ENCODE results near the gene HS6ST1. TPM values are rescaled to one million over a fixed set of nuclear protein-coding genes. Genes with fewer than 3 reads are reported as not detected.

Gene HS6ST1
- total and polyA plus RNA-seq, 2 donors (not counting 1 experiment from before 2014, with no cell fraction given), result 16.6 to 59.9 TPM

DNA sequence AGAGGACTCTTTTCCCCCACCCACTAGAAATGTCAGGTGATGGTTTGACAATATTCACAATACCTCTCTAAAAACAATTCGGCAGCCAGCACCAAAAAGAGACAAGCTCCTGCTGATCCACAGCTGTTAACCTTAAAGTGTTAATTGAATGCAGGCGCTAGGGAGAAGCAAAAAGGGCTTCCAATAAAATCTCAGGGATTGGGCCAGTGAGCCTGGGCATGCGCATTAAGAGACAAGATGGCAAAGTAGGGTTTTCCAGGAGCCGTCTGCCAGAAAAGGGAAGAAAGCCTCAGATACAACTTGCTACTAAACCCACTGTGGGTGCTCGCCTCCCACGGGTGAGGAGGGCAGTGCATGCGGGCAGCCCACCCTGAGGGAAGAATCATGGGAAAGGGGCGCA is 98.8 kb downstream of the HS6ST1 start:
- no peaks in the 10 kb centered on the region for H3K36me3 ChIP-seq (ENCODE audit: control insufficient read depth, insufficient read depth, low read length)
- H3K4me2 ChIP-seq (ENCODE audit: extremely low read depth, insufficient read depth, low read length), result no peak overlapping the region
- H3K9me3 ChIP-seq (ENCODE audit: control insufficient read depth, insufficient read depth, low read depth, low read length), result no peaks in the 10 kb centered on the region
- no peak overlapping the region for H3K4me3 ChIP-seq (replicated peaks in 1 of 4; ENCODE audit: control extremely low read depth in 1 of 4, insufficient read depth in 1 of 4, low read depth in 3 of 4, low read length in 4 of 4)
- no peak overlapping the region for H3K27ac ChIP-seq (ENCODE audit: insufficient read depth, low read length)
- H3K79me2 ChIP-seq (ENCODE audit: control insufficient read depth, insufficient read depth, low read length), result no peaks in the 10 kb centered on the region
- no peaks in the 10 kb centered on the region for H4K20me1 ChIP-seq (ENCODE audit: control insufficient read depth, extremely low read depth, insufficient read depth, low read length)
- no peaks in the 10 kb centered on the region for H3K27me3 ChIP-seq (ENCODE audit: control insufficient read depth, insufficient read depth, low read length)
- H3K4me1 ChIP-seq (ENCODE audit: control insufficient read depth, extremely low read depth, insufficient read depth, low read length), result no peaks in the 10 kb centered on the region
- no peak for DNase-seq (ENCODE audit: low read depth in 2 of 2)
- H2AFZ ChIP-seq (ENCODE audit: low read length), result no peak overlapping the region
- TF ChIP-seq EZH2 (IDR thresholded peaks at IDR 0.05; ENCODE audit: low read length, missing control alignments), result no peak
- TF ChIP-seq, protein P1, sequence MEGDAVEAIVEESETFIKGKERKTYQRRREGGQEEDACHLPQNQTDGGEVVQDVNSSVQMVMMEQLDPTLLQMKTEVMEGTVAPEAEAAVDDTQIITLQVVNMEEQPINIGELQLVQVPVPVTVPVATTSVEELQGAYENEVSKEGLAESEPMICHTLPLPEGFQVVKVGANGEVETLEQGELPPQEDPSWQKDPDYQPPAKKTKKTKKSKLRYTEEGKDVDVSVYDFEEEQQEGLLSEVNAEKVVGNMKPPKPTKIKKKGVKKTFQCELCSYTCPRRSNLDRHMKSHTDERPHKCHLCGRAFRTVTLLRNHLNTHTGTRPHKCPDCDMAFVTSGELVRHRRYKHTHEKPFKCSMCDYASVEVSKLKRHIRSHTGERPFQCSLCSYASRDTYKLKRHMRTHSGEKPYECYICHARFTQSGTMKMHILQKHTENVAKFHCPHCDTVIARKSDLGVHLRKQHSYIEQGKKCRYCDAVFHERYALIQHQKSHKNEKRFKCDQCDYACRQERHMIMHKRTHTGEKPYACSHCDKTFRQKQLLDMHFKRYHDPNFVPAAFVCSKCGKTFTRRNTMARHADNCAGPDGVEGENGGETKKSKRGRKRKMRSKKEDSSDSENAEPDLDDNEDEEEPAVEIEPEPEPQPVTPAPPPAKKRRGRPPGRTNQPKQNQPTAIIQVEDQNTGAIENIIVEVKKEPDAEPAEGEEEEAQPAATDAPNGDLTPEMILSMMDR (conservative IDR thresholded peaks at IDR 0.05 in 1 of 2, IDR thresholded peaks at IDR 0.05 in 1 of 2; ENCODE audit: low read depth in 1 of 2, low read length in 2 of 2), result no peak
- H3K9ac ChIP-seq (ENCODE audit: insufficient read depth, low read length), result no peak overlapping the region

DNA sequence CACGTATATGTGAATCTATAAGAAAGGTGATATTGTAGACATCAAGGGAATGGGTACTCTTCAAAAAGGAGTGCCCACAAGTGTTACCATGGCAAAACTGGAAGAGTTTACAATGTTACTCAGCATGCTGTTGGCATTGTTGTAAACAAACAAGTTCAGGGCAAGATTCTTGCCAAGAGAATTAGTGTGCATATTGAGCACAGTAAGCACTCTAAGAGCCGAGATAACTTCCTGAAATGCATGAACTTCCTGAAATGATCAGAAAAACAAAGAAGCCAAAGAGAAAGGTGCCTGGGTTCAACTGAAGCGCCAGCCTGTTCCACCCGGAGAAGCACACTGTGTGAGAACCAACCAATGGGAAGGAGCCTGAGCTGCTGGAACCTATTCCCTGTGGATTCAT is 101.0 kb downstream of the HS6ST1 start:
- Histone ChIP-seq H3K4me3 (replicated peaks in 1 of 4; ENCODE audit: control extremely low read depth in 1 of 4, insufficient read depth in 1 of 4, low read depth in 3 of 4, low read length in 4 of 4) (no peak overlapping the region), H3K27ac (ENCODE audit: insufficient read depth, low read length) (no peak overlapping the region), H3K36me3 (ENCODE audit: control insufficient read depth, insufficient read depth, low read length) (no peaks in the 10 kb centered on the region), H4K20me1 (ENCODE audit: control insufficient read depth, extremely low read depth, insufficient read depth, low read length) (no peaks in the 10 kb centered on the region), H3K79me2 (ENCODE audit: control insufficient read depth, insufficient read depth, low read length) (no peaks in the 10 kb centered on the region), H2AFZ (ENCODE audit: low read length) (no peak overlapping the region), H3K27me3 (ENCODE audit: control insufficient read depth, insufficient read depth, low read length) (no peaks in the 10 kb centered on the region), H3K4me2 (ENCODE audit: extremely low read depth, insufficient read depth, low read length) (no peak overlapping the region), H3K4me1 (ENCODE audit: control insufficient read depth, extremely low read depth, insufficient read depth, low read length) (no peaks in the 10 kb centered on the region), H3K9ac (ENCODE audit: insufficient read depth, low read length) (no peak overlapping the region), H3K9me3 (ENCODE audit: control insufficient read depth, insufficient read depth, low read depth, low read length) (no peaks in the 10 kb centered on the region)
- no peak for DNase-seq (ENCODE audit: low read depth in 2 of 2)
- no peak for TF ChIP-seq EZH2 (IDR thresholded peaks at IDR 0.05; ENCODE audit: low read length, missing control alignments)
- TF ChIP-seq, protein P1 (conservative IDR thresholded peaks at IDR 0.05 in 1 of 2, IDR thresholded peaks at IDR 0.05 in 1 of 2; ENCODE audit: low read depth in 1 of 2, low read length in 2 of 2), result no peak

DNA sequence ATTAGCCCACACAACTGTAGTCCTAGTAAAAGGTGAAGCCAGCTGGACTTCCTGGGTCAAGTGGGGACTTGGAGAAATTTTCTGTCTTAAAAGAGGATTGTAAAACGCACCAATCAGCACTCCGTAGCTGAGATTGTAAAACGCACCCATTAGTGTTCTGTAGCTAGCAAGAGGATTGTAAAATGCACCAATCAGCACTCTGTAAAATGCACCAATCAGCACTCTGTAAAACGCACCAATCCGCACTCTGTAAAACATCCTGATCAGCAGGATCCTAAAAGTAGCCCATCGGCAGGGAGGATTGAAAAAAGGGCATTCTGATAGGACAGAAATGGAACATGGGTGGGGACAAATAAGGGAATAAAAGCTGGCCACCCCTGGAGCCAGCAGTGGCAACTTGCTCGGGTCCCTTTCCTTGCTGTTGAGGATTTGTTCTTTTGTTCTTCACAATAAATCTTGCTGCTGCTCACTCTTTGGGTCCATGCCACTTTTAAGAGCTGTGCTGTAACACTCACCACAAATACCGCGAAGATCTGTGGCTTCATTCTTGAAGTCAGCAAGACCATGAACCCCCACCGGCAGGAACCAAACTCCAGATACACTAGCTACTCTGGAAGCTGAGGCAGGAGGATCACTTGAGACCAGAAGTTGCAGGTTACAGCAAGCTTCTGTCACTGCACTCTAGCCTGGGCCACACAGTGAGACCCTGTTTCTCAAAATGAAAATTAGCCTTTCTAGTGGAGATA is 102.6 kb downstream of the HS6ST1 start:
- Histone ChIP-seq H3K36me3 (ENCODE audit: control insufficient read depth, insufficient read depth, low read length) (no peaks in the 10 kb centered on the region), H3K27me3 (ENCODE audit: control insufficient read depth, insufficient read depth, low read length) (no peaks in the 10 kb centered on the region), H4K20me1 (ENCODE audit: control insufficient read depth, extremely low read depth, insufficient read depth, low read length) (no peaks in the 10 kb centered on the region), H3K79me2 (ENCODE audit: control insufficient read depth, insufficient read depth, low read length) (no peaks in the 10 kb centered on the region), H3K4me2 (ENCODE audit: extremely low read depth, insufficient read depth, low read length) (no peak overlapping the region), H3K4me3 (replicated peaks in 1 of 4; ENCODE audit: control extremely low read depth in 1 of 4, insufficient read depth in 1 of 4, low read depth in 3 of 4, low read length in 4 of 4) (no peak overlapping the region), H2AFZ (ENCODE audit: low read length) (no peak overlapping the region), H3K4me1 (ENCODE audit: control insufficient read depth, extremely low read depth, insufficient read depth, low read length) (no peaks in the 10 kb centered on the region), H3K27ac (ENCODE audit: insufficient read depth, low read length) (no peak overlapping the region), H3K9me3 (ENCODE audit: control insufficient read depth, insufficient read depth, low read depth, low read length) (no peaks in the 10 kb centered on the region), H3K9ac (ENCODE audit: insufficient read depth, low read length) (no peak overlapping the region)
- peak in 1 of 2 donors; percentile 59 for DNase-seq (ENCODE audit: low read depth in 2 of 2)
- TF ChIP-seq EZH2 (IDR thresholded peaks at IDR 0.05; ENCODE audit: low read length, missing control alignments), result no peak
- TF ChIP-seq, protein P1 (conservative IDR thresholded peaks at IDR 0.05 in 1 of 2, IDR thresholded peaks at IDR 0.05 in 1 of 2; ENCODE audit: low read depth in 1 of 2, low read length in 2 of 2), result no peak

Other genes starting within 250 kb of the HS6ST1 start
- gene UGGT1, start 227.7 kb downstream of the HS6ST1 start, total RNA-seq, result 62.1 and 87.9 TPM in 2 replicates
- 58.1 and 59.3 TPM in 2 replicates for gene UGGT1, start 227.7 kb downstream of the HS6ST1 start, polyA plus RNA-seq